ENCODE measurements around the gene CALD1.

Gene CALD1

GRCh38 chr7:134842062-134842461 lies 62.6 kb downstream of the CALD1 start:
- Histone ChIP-seq H3K9me3 (ENCODE audit: low read length) (no peaks in the 10 kb centered on the region), H3K27me3 (ENCODE audit: insufficient read depth, low read length) (peaks cover 2% of the 10 kb centered on the region; the same call in 1 of the 2 replicates), H3K4me3 (ENCODE audit: low read depth, low read length, poor library complexity, severe bottlenecking) (no peak overlapping the region), H3K79me2 (ENCODE audit: insufficient read depth, low read length) (no peaks in the 10 kb centered on the region), H3K36me3 (ENCODE audit: insufficient read depth, low read length) (no peaks in the 10 kb centered on the region), H3K4me2 (ENCODE audit: low read length) (no peak overlapping the region), H3K9ac (ENCODE audit: low read length) (no peak overlapping the region), H3K27ac (ENCODE audit: low read depth, low read length, poor library complexity, severe bottlenecking) (no peak overlapping the region), H4K20me1 (ENCODE audit: insufficient read depth, low read length) (no peaks in the 10 kb centered on the region), H3F3A (ENCODE audit: insufficient read depth, low read length) (no peaks in the 10 kb centered on the region), H3K9me2 (ENCODE audit: low read depth, low read length) (no peaks in the 10 kb centered on the region), H3K4me1 (ENCODE audit: insufficient read depth, low read length, severe bottlenecking) (no peaks in the 10 kb centered on the region), H2AFZ (ENCODE audit: low read length) (no peak overlapping the region)
- TF ChIP-seq EZH2 (IDR thresholded peaks at IDR 0.05; ENCODE audit: borderline replicate concordance, low read length), result no peak
- no peak for TF ChIP-seq CTCF (IDR thresholded peaks at IDR 0.05; ENCODE audit: low read length)

- Histone ChIP-seq H4K20me1 (ENCODE audit: insufficient read depth, low read length) (no peaks in the 10 kb centered on the region), H3K27ac (ENCODE audit: low read depth, low read length, poor library complexity, severe bottlenecking) (no peak overlapping the region), H3K4me1 (ENCODE audit: insufficient read depth, low read length, severe bottlenecking) (no peaks in the 10 kb centered on the region), H3K9me3 (ENCODE audit: low read length) (no peaks in the 10 kb centered on the region), H3K79me2 (ENCODE audit: insufficient read depth, low read length) (no peaks in the 10 kb centered on the region), H3K9ac (ENCODE audit: low read length) (no peak overlapping the region), H3K27me3 (ENCODE audit: insufficient read depth, low read length) (peaks cover 2% of the 10 kb centered on the region; the same call in 1 of the 2 replicates), H3K9me2 (ENCODE audit: low read depth, low read length) (no peaks in the 10 kb centered on the region), H3F3A (ENCODE audit: insufficient read depth, low read length) (no peaks in the 10 kb centered on the region), H2AFZ (ENCODE audit: low read length) (no peak overlapping the region), H3K36me3 (ENCODE audit: insufficient read depth, low read length) (no peaks in the 10 kb centered on the region), H3K4me3 (ENCODE audit: low read depth, low read length, poor library complexity, severe bottlenecking) (no peak overlapping the region), H3K4me2 (ENCODE audit: low read length) (no peak overlapping the region)
- TF ChIP-seq CTCF (IDR thresholded peaks at IDR 0.05; ENCODE audit: low read length) (no peak), EZH2 (IDR thresholded peaks at IDR 0.05; ENCODE audit: borderline replicate concordance, low read length) (no peak)
These were observed 63.5 kb downstream of the CALD1 start for GRCh38 chr7:134842886-134843430.

- no peaks in the 10 kb centered on the region for H3K9me2 ChIP-seq (ENCODE audit: low read depth, low read length)
- H3F3A ChIP-seq (ENCODE audit: insufficient read depth, low read length), result no peaks in the 10 kb centered on the region
- H3K4me2 ChIP-seq (ENCODE audit: low read length), result no peak overlapping the region
- no peaks in the 10 kb centered on the region for H4K20me1 ChIP-seq (ENCODE audit: insufficient read depth, low read length)
- no peaks in the 10 kb centered on the region for H3K9me3 ChIP-seq (ENCODE audit: low read length)
- H3K9ac ChIP-seq (ENCODE audit: low read length), result no peak overlapping the region
- H3K36me3 ChIP-seq (ENCODE audit: insufficient read depth, low read length), result no peaks in the 10 kb centered on the region
- no peak for TF ChIP-seq EZH2 (IDR thresholded peaks at IDR 0.05; ENCODE audit: borderline replicate concordance, low read length)
- no peak for TF ChIP-seq CTCF (IDR thresholded peaks at IDR 0.05; ENCODE audit: low read length)
- H3K27ac ChIP-seq (ENCODE audit: low read depth, low read length, poor library complexity, severe bottlenecking), result no peak overlapping the region
- H2AFZ ChIP-seq (ENCODE audit: low read length), result no peak overlapping the region
- peaks cover 2% of the 10 kb centered on the region; the same call in 1 of the 2 replicates for H3K27me3 ChIP-seq (ENCODE audit: insufficient read depth, low read length)
- no peaks in the 10 kb centered on the region for H3K4me1 ChIP-seq (ENCODE audit: insufficient read depth, low read length, severe bottlenecking)
- H3K4me3 ChIP-seq (ENCODE audit: low read depth, low read length, poor library complexity, severe bottlenecking), result no peak overlapping the region
- no peaks in the 10 kb centered on the region for H3K79me2 ChIP-seq (ENCODE audit: insufficient read depth, low read length)
These were observed 64.8 kb downstream of the CALD1 start for GRCh38 chr7:134844200-134844599.

Data from OCI-LY1 (cell line).